HG03575 (cell line): ENCODE data around the gene METTL22.
"Not testable (repeated sequence)": the region's sequence is repeated elsewhere in the genome, so short reads cannot be mapped to it uniquely, and the experiment has no call there.

ENCODE experiments used
- ATAC-seq: cut with Tn5 transposase; IDR thresholded peaks from one replicate; pipeline ENCODE4 v1.9.1; 2021; ENCODE audit not compliant: unreplicated experiment, insufficient number of reproducible peaks, low FRiP score; ENCODE audit errors: extremely low read depth

The METTL22 gene

DNA sequence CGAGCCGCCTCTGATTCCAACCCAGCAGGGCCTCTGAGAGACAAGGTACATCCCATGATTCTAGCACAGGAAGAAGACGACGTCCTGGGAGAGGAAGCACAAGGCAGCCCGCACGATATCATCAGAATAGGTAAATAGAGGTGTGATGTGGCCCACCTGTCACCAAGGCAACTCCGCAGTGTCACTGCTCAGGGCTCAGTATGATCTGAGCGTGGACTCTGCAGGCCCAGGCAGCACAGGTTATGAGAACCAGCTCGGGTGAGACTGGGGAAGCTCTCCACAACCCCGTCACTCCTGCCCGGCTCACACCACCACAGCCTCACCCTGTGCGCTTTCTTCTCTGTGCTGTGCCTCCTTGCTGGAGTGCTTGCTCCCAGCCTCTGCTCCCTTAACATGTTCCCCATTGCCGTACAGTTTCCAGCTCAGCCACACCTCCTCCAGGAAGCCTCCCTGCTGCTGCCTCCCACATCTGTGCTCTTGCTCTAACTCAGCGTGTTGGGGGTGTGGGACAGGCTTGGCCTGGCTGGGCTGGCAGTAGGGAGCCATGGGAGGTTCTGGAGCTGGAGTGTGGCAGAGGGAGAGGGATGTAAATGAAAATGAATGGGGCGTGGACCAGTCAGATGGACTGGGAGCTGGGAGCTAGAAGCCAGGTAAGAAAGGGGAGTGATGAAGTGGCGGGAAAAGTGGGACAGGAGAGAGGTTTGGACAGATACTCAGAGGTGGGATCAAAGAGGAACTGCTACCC is 7.7 kb downstream of the METTL22 start:
- ATAC-seq = no peak

DNA sequence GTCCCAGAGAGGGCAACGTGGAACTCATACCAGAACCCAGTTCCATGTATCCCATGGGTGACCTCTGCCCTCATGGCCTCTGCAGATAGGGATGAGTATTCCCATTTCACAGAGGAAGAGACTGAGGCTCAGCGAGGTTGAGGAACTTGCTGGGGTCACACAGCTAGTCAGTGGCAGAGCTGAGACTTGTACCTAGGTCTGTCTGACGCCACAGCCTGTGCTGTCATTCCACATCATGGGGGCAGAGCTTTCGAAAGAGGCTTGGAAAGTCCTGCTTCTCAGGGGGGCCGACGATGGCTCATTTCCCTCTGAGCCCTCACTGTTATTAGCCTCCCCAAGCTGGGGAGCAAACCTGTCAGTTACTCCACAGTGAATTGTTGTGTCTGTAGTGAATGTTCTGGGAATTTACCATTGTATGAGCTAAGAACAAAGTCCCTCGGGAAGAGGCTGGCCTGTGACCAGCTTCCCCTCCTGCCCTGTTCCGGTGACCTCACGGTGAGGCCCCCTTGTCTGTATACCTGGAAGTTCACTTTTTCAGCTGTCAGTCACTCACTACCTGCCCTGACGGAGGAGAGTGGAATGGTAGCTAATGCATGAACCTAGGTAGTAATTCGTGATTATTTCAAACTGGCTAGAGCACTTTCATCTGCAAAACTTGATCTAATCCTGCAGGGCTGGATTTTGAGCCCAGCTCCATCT is 8.9 kb downstream of the METTL22 start:
- no peak for ATAC-seq

- ATAC-seq = no peak
Observed at GRCh38 chr16:8631373-8631772, 9.9 kb downstream of the METTL22 start.

- ATAC-seq = no peak
Observed at GRCh38 chr16:8631818-8632465, 10.4 kb downstream of the METTL22 start.

- ATAC-seq = no peak
Observed at GRCh38 chr16:8632675-8633182, 11.2 kb downstream of the METTL22 start.

GRCh38 chr16:8634991-8635736 is 13.7 kb downstream of the METTL22 start:
- ATAC-seq = no peak

DNA sequence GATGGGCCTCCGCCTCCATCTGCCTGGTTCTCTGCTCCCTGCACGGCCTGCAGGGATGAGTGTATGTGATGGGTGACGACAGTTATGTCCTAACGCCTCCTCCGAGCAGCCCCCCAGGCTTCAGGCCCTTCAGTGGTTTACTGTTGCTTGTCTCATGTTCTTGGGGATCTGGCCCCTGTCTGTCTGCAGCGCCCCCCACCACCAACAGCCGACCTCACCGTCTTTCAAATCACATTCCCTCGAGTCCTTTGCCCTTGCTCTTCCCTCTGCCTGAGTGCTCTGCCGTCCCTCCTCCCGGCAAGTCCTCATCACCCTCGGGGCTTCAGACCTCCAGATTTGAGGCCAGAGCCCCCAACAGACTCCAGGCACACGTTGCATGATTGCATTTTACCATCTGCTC is 18.2 kb downstream of the METTL22 start:
- no peak for ATAC-seq

- no peak for ATAC-seq
Observed at GRCh38 chr16:8641671-8642070, 20.2 kb downstream of the METTL22 start.

DNA sequence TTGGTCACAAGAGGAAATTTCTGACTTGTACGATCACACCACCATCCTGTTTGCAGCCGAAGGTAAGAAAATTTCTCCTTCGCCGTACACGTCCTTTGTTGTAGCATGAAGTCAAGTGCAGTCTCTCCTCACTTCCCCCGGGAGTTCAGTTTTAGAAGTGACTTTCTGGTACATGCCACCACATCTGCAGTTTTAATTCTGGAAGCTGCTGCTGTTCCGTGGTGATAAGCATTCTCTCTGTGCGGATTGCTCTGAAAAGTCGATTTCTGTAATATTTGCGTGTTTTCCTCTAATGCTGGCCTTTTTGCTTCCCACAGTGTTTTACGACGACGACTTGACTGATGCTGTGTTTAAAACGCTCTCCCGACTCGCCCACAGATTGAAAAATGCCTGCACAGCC is 20.6 kb downstream of the METTL22 start:
- no peak for ATAC-seq

GRCh38 chr16:8644211-8645140 is 23.0 kb downstream of the METTL22 start:
- no peak for ATAC-seq

GRCh38 chr16:8645141-8645521 is 23.6 kb downstream of the METTL22 start:
- ATAC-seq = no peak

GRCh38 chr16:8645831-8646230 is 24.3 kb downstream of the METTL22 start:
- no peak for ATAC-seq

GRCh38 chr16:8646326-8647053 is 25.0 kb downstream of the METTL22 start:
- no peak for ATAC-seq

DNA sequence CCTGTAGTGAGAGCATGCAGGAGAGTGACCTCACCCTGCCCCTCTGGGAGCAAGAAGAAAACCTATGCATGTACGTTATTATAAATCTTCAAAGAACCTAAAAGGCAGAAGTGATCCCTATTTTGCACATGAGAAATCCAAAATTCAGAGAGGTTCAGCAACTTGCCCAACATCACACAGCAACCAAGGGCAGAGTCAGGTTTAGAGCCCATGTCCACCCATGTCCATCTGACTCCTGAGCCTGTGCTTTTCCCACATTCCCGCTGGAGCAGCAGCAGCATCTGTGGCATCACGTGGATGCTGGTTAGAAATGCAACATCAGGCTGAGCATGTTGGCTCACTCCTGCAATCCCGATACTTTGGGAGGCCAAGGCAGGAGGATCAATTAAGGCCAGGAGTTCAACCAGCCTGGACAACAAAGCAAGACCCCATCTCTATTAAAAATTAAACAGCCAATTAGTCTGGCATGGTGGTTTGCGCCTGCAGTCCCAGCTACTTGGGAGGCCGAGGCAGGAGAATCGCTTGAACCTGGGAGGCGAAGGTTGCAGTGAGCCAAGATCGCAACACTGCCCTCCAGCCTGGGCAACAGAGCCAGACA is 26.3 kb downstream of the METTL22 start:
- no peak for ATAC-seq

- ATAC-seq = no peak
Observed at GRCh38 chr16:8648877-8649276, 27.4 kb downstream of the METTL22 start.

DNA sequence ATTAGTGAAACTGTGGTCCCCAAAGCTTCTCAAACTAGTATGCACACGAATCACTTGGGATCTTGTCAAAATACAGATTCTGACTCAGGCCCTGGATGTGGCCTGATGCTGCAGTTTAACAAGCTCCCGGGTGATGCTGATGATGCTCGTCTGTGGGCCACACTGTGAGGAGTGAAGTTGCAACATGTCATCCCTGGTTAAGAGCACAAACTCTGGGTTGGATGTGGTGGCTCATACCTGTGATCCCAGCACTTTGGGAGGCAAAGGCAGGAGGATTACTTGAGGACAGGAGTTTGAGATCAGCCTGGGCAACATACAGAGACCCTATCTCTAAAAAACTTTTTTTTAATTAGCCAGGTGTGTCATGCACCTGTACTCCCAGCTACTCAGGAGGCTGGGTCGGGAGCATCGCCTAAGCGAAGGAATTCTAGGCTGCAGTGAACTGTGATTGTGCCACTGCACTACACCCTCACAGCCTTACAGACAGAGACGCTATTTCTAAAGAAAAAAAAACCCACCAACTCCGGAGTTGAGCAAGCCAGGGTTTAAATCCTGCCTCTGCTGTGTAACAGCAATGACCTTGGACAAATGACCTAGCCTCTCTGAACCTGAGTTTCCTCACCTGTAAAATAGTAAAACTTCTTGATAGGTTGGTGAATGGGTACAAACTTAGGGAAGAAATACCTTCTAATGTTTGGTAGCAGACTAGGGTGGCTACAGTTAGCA is 28.5 kb downstream of the METTL22 start:
- ATAC-seq = no peak

GRCh38 chr16:8651958-8652357 is 30.5 kb downstream of the METTL22 start:
- ATAC-seq = not testable (repeated sequence)
